ENCODE data around the gene CCL17. TPM values are rescaled to one million over a fixed set of nuclear protein-coding genes. Genes with fewer than 3 reads are reported as not detected.

Gene CCL17
- total and polyA plus RNA-seq, 9 of the 15 experiments (the other 6 are each of a cell fraction or from before 2014, with no cell fraction given), result not detected

GRCh38 chr16:57358527-57359095 is 46.0 kb upstream of the CCL17 start, which contains the start of gene CCL22:
Gene CCL22, plus strand, starts transcription at chr16:57358783. Its CDS starts 34 bp downstream, at chr16:57358817.
- FAIRE-seq (no peak), DNase-seq (ENCODE audit: extremely low read depth in 1 of 4, low spot score in 3 of 4) (no peak), ATAC-seq (no peak)
- no TSS peak for BruUV-seq (replicated peaks)
- no peak within 1 kb of the TSS for H3K4me2 ChIP-seq (ENCODE audit: insufficient read depth, low read length)
- H3K4me1 ChIP-seq (replicated peaks in 1 of 2; ENCODE audit: control insufficient read depth in 2 of 2, insufficient read depth in 2 of 2, low read length in 2 of 2), result peaks cover 0 to 4% of the 10 kb centered on the region in 2 experiments; a peak in 1 of 5 replicates
- H3K9me3 ChIP-seq (replicated peaks; ENCODE audit: control insufficient read depth, insufficient read depth, low read depth, low read length), result no peaks in the 10 kb centered on the region
- no peak for TF ChIP-seq RBM34 (IDR thresholded peaks at IDR 0.05; ENCODE audit: borderline replicate concordance, insufficient read depth, low read length)
- TF ChIP-seq MAFG (tag; conservative IDR thresholded peaks at IDR 0.05), result no peak
- no peak for TF ChIP-seq E4F1 (CRISPR knock-in tag; IDR thresholded peaks at IDR 0.05; ENCODE audit: borderline replicate concordance)
- TF ChIP-seq RNF2 (IDR thresholded peaks at IDR 0.05), result no peak
- TF ChIP-seq BCOR (IDR thresholded peaks at IDR 0.05), result peak; percentile 58; the same call in 1 of the 2 replicates
- no peak for TF ChIP-seq KHSRP (IDR thresholded peaks at IDR 0.05)
- TF ChIP-seq TSC22D4 (tag; IDR thresholded peaks at IDR 0.05), result no peak
- TF ChIP-seq ZNF41 (CRISPR knock-in tag; conservative IDR thresholded peaks at IDR 0.05), result no peak
- TF ChIP-seq ZNF695 (CRISPR knock-in tag; IDR thresholded peaks at IDR 0.05), result no peak
- TF ChIP-seq NR4A1 (CRISPR knock-in tag; IDR thresholded peaks at IDR 0.05), result no peak
- TF ChIP-seq NR4A1 (tag; IDR thresholded peaks at IDR 0.05), result no peak
- peak; percentile 58 for TF ChIP-seq RBM25 (IDR thresholded peaks at IDR 0.05; ENCODE audit: low read depth, low read length, severe bottlenecking)
- TF ChIP-seq PRPF4 (IDR thresholded peaks at IDR 0.05; ENCODE audit: insufficient read depth, low read depth, low read length, poor library complexity, severe bottlenecking), result no peak
- TF ChIP-seq ZNF324 (CRISPR knock-in tag; IDR thresholded peaks at IDR 0.05), result no peak
- TF ChIP-seq RAD51 (IDR thresholded peaks at IDR 0.05; ENCODE audit: borderline replicate concordance, low read depth), result no peak
- TF ChIP-seq TEAD1 (CRISPR knock-in tag; IDR thresholded peaks at IDR 0.05), result no peak
- TF ChIP-seq SPI1 (IDR thresholded peaks at IDR 0.05; ENCODE audit: borderline replicate concordance, low read depth, low read length), result peak; percentile 22; the same call in 1 of the 2 replicates
- no peak for TF ChIP-seq CEBPB (tag; IDR thresholded peaks at IDR 0.05)
- no peak for TF ChIP-seq ARID1B (IDR thresholded peaks at IDR 0.05)
- no peak within 1 kb of the TSS for H3K9ac ChIP-seq (ENCODE audit: insufficient read depth in 1 of 2, low read depth in 2 of 2, low read length in 2 of 2)
- WGBS (ENCODE audit: insufficient coverage, low coverage, missing lambda C conversion rate), result 1% methylated on average over 9 of the region's 9 CpGs
- H3K27me3 ChIP-seq (ENCODE audit: control insufficient read depth in 2 of 2, insufficient read depth in 2 of 2, low read length in 2 of 2), result peaks cover 4 to 40% of the 10 kb centered on the region in 2 experiments; a peak in 4 of 5 replicates
- no peak within 1 kb of the TSS for H3K4me3 ChIP-seq
- no peaks in the 10 kb centered on the region for H3K9me1 ChIP-seq (ENCODE audit: control insufficient read depth, insufficient read depth, low read length)
- in situ Hi-C loops (cut with MboI) (no loop called here), intact Hi-C loops (cut with micrococcal nuclease) (no loop called here)
- H3K27ac ChIP-seq (ENCODE audit: extremely low read depth, low read depth, low read length), result no peak within 1 kb of the TSS
- POLR2A ChIA-PET, result no interaction called here
- H3K79me2 ChIP-seq (ENCODE audit: control insufficient read depth, insufficient read depth, low read length), result no peaks in the 10 kb centered on the region
- CTCF ChIA-PET (ENCODE audit: low intra/inter-chr PET ratio), result no interaction called here
- H3K36me3 ChIP-seq (ENCODE audit: control insufficient read depth, insufficient read depth, low read length), result no peaks in the 10 kb centered on the region
- H2AFZ ChIP-seq (ENCODE audit: low read depth, low read length), result no peak within 1 kb of the TSS
- H4K20me1 ChIP-seq (replicated peaks; ENCODE audit: control insufficient read depth, insufficient read depth, low read length), result peaks cover 7% of the 10 kb centered on the region; the same call in 1 of the 2 replicates
